HepG2 (cell line): ENCODE data around the gene OPRL1. TPM values are rescaled to one million over a fixed set of nuclear protein-coding genes. Genes with fewer than 3 reads are reported as not detected.

ENCODE experiments used
- GZF1 ChIP-seq: sonication (generic); formaldehyde crosslinking; IDR thresholded peaks from 2 replicates; pipeline ENCODE4 v1.5.1; 2020; ENCODE audit warnings: mild to moderate bottlenecking, missing genetic modification reagents
- HMG20A ChIP-seq: IDR thresholded peaks from 2 replicates; pipeline ENCODE4 v1.6.1; 2016; ENCODE audit warnings: borderline replicate concordance
- HMG20B ChIP-seq: conservative IDR thresholded peaks from 2 replicates; pipeline ENCODE4 v1.6.1; 2016; ENCODE audit warnings: missing genetic modification reagents, missing compliant biosample characterization
- KDM5B ChIP-seq: sonication (generic); formaldehyde crosslinking; IDR thresholded peaks from 2 replicates; pipeline ENCODE4 v1.4.0; 2020; ENCODE audit warnings: missing genetic modification reagents, mild to moderate bottlenecking, borderline replicate concordance
- MED8 ChIP-seq: sonication (generic); formaldehyde crosslinking; IDR thresholded peaks from 2 replicates; pipeline ENCODE4 v1.8.1; 2023; ENCODE audit warnings: mild to moderate bottlenecking, missing genetic modification reagents; ENCODE audit not compliant: insufficient replicate concordance
- PITX1 ChIP-seq: sonication (generic); formaldehyde crosslinking; IDR thresholded peaks from 2 replicates; pipeline ENCODE4 v1.5.1; 2020; ENCODE audit warnings: mild to moderate bottlenecking, missing genetic modification reagents
- PRPF4 ChIP-seq: fragments of 200-400 bp; formaldehyde crosslinking; IDR thresholded peaks from 2 replicates; pipeline ENCODE4 v1.6.1; 2016; ENCODE audit warnings: low read length, low read depth; ENCODE audit not compliant: poor library complexity, severe bottlenecking
- SMYD3 ChIP-seq: sonication (generic); formaldehyde crosslinking; IDR thresholded peaks from 2 replicates; pipeline ENCODE4 v1.8.1; 2023; ENCODE audit warnings: mild to moderate bottlenecking, missing genetic modification reagents
- SNAI1 ChIP-seq: sonication (generic); formaldehyde crosslinking; IDR thresholded peaks from 2 replicates; pipeline ENCODE4 v1.5.0; 2020; ENCODE audit warnings: mild to moderate bottlenecking, missing genetic modification reagents, borderline replicate concordance
- U2AF1 ChIP-seq: fragments of 200-400 bp; formaldehyde crosslinking; optimal IDR thresholded peaks from 2 replicates; pipeline ENCODE3; 2017; ENCODE audit warnings: mild to moderate bottlenecking, low read depth, low read length
- ZFP82 ChIP-seq: sonication (generic); formaldehyde crosslinking; IDR thresholded peaks from 2 replicates; pipeline ENCODE4 v1.5.1; 2020; ENCODE audit warnings: mild to moderate bottlenecking, missing genetic modification reagents, borderline replicate concordance
- ZNF547 ChIP-seq: sonication (generic); formaldehyde crosslinking; IDR thresholded peaks from 2 replicates; pipeline ENCODE4 v1.5.1; 2020; ENCODE audit warnings: mild to moderate bottlenecking, missing genetic modification reagents
- ZNF839 ChIP-seq: sonication (generic); formaldehyde crosslinking; IDR thresholded peaks from 2 replicates; pipeline ENCODE4 v1.4.0; 2020; ENCODE audit warnings: missing genetic modification reagents, mild to moderate bottlenecking, borderline replicate concordance
- polyA plus RNA-seq, 8 experiments: library from polyadenylated mRNA; depleted of rRNA in 3 of 8; stranded (reverse) in 7 of 8; unstranded in 1 of 8; fragments of >200 nt; fragmentation: Illumina TruSeq in 4 of 8; extraction: Trizol in 4 of 8; gene quantifications; 2 replicates each; pipeline versions ENCODE4 v1.2.1 to v1.2.3, GENCODE V29; 2011 to 2016; ENCODE audit warnings: low read depth in 4 of 8, missing spikeins in 1 of 8, mixed read lengths in 1 of 8; ENCODE audit not compliant: insufficient read depth in 1 of 8
- total RNA-seq, 5 experiments: library from RNA; depleted of rRNA; stranded (reverse); fragments of >200 nt; fragmentation: Illumina TruSeq; extraction: Trizol; gene quantifications; 2 replicates each; pipeline ENCODE4 v1.2.3, GENCODE V29; 2016; ENCODE audit warnings: low read depth in 1 of 5
- TF ChIP-seq, protein P1 (sequence below): sonication (generic); formaldehyde crosslinking; IDR thresholded peaks from 2 replicates; pipeline ENCODE4 v1.8.0; 2022; ENCODE audit warnings: low read depth, missing genetic modification reagents
- TF ChIP-seq, protein P2 (sequence below): sonication (generic); formaldehyde crosslinking; conservative IDR thresholded peaks from 2 replicates; pipeline ENCODE4 v1.8.1; 2023; ENCODE audit warnings: missing genetic modification reagents
- TF ChIP-seq, protein P3 (sequence below): sonication (generic); formaldehyde crosslinking; IDR thresholded peaks from 2 replicates; pipeline ENCODE4 v1.8.0; 2022; ENCODE audit warnings: missing genetic modification reagents, mild to moderate bottlenecking, moderate library complexity, borderline replicate concordance
- TF ChIP-seq, protein P4 (sequence below): sonication (generic); formaldehyde crosslinking; IDR thresholded peaks from 2 replicates; pipeline ENCODE4 v1.4.0; 2020; ENCODE audit warnings: missing genetic modification reagents; ENCODE audit errors: not compliant biosample characterization
- TF ChIP-seq, protein P5 (sequence below): sonication (generic); formaldehyde crosslinking; IDR thresholded peaks from 2 replicates; pipeline ENCODE4 v1.5.0; 2020; ENCODE audit warnings: mild to moderate bottlenecking, missing genetic modification reagents
- TF ChIP-seq, protein P6 (sequence below): sonication (generic); formaldehyde crosslinking; IDR thresholded peaks from 2 replicates; pipeline ENCODE4 v1.5.0; 2020; ENCODE audit warnings: missing genetic modification reagents

Gene OPRL1
- total and polyA plus RNA-seq, 2 of the 13 experiments (the other 11 are each of a cell fraction or from before 2014, with no cell fraction given): 0.35 to 0.71 TPM

DNA sequence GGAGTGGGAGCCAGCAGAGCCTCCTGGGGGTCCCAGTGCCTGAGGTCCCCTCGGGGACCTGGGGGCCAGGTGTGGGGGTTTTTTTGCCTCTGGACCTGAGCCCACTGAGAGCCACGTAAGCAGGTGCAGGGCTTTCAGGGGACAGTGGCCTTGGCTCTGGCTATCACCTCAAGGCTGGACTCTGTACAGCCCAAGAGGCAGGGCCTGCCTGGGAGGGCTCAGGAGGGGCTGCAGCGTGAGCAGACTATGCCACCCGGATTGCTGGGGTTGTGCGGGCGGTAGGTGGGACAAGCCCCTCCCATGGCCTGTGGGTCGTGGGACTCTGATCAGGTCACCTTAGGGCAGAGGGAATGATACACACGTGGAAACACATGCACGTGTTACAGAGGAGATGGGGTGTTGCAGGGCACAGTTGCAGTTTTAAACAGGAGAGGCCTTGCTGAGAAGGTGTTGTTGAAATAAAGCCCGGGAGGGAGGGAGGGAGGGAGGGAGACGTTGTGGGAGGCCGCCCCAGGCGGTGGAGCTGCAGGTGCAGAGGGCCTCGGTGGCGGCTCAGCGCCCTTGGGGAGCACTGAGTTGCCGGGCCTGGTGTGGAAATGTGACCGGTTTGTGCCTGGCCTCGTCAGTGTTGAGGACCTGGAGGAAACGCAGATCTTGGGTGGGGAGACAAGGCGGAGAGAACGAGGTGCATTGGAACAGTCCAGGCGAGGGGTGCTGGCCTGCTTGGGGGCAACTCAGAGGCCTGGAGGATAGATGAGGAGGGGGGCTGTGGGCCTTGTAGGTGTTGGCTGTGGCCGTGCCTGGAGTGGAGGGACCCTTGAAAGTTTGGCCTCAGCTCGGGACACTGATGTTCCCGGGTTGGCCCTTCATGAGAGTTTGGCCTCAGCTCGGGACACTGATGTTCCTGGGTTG lies 14.6 kb upstream of the OPRL1 start (continued):
- TF ChIP-seq, protein P1, sequence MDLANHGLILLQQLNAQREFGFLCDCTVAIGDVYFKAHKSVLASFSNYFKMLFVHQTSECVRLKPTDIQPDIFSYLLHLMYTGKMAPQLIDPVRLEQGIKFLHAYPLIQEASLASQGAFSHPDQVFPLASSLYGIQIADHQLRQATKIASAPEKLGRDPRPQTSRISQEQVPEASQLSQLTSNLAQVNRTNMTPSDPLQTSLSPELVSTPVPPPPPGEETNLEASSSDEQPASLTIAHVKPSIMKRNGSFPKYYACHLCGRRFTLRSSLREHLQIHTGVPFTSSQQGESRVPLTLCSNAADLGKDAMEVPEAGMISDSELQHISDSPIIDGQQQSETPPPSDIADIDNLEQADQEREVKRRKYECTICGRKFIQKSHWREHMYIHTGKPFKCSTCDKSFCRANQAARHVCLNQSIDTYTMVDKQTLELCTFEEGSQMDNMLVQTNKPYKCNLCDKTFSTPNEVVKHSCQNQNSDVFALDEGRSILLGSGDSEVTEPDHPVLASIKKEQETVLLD (CRISPR knock-in tag): 0 out of 2 replicates have a peak, but pooled peaks have one; percentile 52
- TF ChIP-seq, protein P2, sequence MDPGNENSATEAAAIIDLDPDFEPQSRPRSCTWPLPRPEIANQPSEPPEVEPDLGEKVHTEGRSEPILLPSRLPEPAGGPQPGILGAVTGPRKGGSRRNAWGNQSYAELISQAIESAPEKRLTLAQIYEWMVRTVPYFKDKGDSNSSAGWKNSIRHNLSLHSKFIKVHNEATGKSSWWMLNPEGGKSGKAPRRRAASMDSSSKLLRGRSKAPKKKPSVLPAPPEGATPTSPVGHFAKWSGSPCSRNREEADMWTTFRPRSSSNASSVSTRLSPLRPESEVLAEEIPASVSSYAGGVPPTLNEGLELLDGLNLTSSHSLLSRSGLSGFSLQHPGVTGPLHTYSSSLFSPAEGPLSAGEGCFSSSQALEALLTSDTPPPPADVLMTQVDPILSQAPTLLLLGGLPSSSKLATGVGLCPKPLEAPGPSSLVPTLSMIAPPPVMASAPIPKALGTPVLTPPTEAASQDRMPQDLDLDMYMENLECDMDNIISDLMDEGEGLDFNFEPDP (CRISPR knock-in tag): no peak
- TF ChIP-seq MED8 (CRISPR knock-in tag) (no peak), PRPF4 (no peak), ZNF547 (CRISPR knock-in tag) (peak; percentile 91), U2AF1 (no peak), SNAI1 (CRISPR knock-in tag) (peak; percentile 89; the same call in 1 of the 2 replicates), SMYD3 (CRISPR knock-in tag) (0 out of 2 replicates have a peak, but pooled peaks have one; percentile 34), HMG20A (CRISPR knock-in tag) (no peak; the same call in 1 of the 2 replicates), HMG20B (CRISPR knock-in tag) (no peak), GZF1 (CRISPR knock-in tag) (no peak), ZFP82 (CRISPR knock-in tag) (no peak), PITX1 (CRISPR knock-in tag) (peak; percentile 37; the same call in 1 of the 2 replicates), KDM5B (CRISPR knock-in tag) (peak; percentile 64), ZNF839 (CRISPR knock-in tag) (peak; percentile 45; the same call in 1 of the 2 replicates)
- TF ChIP-seq, protein P3, sequence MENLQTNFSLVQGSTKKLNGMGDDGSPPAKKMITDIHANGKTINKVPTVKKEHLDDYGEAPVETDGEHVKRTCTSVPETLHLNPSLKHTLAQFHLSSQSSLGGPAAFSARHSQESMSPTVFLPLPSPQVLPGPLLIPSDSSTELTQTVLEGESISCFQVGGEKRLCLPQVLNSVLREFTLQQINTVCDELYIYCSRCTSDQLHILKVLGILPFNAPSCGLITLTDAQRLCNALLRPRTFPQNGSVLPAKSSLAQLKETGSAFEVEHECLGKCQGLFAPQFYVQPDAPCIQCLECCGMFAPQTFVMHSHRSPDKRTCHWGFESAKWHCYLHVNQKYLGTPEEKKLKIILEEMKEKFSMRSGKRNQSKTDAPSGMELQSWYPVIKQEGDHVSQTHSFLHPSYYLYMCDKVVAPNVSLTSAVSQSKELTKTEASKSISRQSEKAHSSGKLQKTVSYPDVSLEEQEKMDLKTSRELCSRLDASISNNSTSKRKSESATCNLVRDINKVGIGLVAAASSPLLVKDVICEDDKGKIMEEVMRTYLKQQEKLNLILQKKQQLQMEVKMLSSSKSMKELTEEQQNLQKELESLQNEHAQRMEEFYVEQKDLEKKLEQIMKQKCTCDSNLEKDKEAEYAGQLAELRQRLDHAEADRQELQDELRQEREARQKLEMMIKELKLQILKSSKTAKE (CRISPR knock-in tag): peak; percentile 56; the same call in 1 of the 2 replicates
- TF ChIP-seq, protein P4, sequence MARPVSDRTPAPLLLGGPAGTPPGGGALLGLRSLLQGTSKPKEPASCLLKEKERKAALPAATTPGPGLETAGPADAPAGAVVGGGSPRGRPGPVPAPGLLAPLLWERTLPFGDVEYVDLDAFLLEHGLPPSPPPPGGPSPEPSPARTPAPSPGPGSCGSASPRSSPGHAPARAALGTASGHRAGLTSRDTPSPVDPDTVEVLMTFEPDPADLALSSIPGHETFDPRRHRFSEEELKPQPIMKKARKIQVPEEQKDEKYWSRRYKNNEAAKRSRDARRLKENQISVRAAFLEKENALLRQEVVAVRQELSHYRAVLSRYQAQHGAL (CRISPR knock-in tag): no peak
- TF ChIP-seq, protein P5, sequence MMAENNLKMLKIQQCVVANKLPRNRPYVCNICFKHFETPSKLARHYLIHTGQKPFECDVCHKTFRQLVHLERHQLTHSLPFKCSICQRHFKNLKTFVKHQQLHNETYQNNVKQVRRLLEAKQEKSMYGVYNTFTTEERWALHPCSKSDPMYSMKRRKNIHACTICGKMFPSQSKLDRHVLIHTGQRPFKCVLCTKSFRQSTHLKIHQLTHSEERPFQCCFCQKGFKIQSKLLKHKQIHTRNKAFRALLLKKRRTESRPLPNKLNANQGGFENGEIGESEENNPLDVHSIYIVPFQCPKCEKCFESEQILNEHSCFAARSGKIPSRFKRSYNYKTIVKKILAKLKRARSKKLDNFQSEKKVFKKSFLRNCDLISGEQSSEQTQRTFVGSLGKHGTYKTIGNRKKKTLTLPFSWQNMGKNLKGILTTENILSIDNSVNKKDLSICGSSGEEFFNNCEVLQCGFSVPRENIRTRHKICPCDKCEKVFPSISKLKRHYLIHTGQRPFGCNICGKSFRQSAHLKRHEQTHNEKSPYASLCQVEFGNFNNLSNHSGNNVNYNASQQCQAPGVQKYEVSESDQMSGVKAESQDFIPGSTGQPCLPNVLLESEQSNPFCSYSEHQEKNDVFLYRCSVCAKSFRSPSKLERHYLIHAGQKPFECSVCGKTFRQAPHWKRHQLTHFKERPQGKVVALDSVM: no peak
- TF ChIP-seq, protein P6, sequence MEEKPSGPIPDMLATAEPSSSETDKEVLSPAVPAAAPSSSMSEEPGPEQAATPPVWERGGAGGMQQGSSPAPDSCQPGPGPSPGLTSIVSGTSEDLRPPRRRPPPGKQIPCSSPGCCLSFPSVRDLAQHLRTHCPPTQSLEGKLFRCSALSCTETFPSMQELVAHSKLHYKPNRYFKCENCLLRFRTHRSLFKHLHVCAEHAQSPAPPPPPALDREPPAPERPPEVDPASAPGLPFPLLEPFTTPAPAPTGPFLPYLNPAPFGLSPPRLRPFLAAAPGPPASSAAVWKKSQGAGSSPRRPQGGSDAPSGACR (CRISPR knock-in tag): no peak
